NCI-H345 (cell line): ENCODE results near the gene STRA6.

ENCODE experiments used
- DNase-seq: peaks from one replicate; lab custom pipeline; 2025; lab: John Stamatoyannopoulos, UW

The STRA6 gene

DNA sequence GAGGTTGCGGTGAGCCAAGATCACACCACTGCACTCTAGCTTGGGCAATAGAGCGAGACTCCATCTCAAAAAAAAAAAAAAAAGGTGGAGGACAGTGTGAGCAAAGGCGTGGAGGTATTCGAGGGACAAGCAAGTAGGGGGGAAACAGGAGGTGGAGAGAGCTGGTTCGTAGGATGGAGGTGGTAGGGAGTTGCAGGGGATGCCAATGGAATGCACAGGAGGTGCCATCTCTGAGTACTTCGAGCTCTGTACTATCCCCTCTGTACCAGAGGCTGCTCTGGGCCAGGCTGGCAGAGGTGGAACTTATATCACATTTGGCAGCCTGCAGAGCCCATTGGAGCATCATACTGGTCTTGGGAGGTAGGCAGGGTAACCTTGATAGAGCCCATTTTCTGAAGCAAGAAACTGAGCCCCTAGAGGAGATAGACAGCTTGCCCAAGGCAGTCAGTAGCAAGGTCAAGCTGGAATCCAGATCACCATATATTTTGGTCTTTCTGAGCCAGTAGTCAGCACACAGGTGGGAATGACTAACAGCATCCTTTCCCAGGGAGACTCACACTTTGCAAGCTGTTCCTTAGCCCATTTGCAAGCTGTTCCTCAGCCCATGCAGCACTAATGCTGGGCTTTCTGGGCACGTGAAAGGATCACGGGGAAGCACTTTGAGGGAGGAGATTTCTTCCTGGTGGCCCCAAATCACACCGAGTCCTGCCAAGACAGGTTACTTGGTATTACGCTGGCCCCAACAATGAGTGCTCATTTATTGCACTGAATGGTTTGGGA lies 24.4 kb upstream of the STRA6 start:
- no peak for DNase-seq

DNA sequence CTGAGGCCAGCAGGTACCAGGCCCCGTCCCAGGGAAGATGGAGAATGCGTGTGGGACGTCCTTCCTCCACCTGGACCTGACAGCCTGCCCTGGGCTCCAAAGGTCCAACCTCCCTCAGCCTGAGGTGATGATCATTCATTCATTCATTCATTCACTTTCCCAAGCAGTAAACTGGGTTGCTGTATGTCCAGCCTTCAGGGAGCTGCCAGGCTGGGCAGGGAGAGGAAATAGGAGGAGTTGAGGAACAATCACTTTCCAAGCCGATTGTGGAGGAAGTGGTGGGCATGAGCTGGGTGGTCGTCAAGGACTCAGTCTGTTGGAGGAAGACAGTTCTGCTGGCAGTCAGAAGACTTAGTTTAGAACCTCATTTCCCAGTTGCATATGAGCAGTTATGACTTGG lies 23.3 kb upstream of the STRA6 start:
- no peak for DNase-seq

DNA sequence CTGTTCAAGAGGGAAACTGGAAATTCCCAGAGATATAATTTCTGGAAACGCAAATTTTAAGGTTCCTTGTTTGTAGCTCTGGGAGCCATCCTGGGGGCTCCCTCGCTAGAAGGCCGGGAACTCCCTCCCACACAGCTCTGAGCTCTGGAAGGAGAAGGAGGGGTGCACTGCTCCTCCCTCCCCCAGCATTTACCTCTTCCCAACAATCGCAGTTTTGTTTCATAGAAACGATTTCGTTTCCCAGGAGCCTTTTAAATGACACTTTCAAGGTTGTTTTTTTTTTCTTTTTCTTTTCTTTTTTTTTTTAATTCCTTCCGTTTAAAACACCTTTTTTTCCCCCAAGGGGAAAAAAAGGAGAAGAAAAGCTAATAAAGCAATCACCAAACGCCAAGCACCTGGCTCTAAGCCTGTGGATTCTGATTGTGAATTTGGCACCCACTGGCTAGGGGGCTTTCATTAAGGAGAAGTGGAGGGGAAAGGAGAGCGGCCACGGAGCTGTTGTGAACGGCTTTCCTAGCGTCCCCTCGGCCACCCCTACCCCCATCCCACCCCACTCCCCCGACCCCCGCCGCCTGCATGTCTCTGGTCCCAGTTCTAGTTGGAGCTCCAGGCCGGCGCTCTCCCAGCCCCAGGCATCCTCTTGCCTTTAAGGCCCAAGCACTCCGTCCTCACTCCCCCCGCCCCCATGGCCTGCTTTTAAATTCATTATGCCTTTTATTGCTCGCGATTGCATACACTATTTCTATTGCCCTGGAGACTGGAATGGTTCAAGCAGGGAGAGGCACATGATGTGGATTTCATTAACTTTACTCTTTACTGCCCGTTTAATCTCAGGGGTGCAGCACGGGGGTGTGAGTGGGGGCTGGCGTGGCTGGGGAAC lies 19.9 kb upstream of the STRA6 start:
- no peak for DNase-seq

DNA sequence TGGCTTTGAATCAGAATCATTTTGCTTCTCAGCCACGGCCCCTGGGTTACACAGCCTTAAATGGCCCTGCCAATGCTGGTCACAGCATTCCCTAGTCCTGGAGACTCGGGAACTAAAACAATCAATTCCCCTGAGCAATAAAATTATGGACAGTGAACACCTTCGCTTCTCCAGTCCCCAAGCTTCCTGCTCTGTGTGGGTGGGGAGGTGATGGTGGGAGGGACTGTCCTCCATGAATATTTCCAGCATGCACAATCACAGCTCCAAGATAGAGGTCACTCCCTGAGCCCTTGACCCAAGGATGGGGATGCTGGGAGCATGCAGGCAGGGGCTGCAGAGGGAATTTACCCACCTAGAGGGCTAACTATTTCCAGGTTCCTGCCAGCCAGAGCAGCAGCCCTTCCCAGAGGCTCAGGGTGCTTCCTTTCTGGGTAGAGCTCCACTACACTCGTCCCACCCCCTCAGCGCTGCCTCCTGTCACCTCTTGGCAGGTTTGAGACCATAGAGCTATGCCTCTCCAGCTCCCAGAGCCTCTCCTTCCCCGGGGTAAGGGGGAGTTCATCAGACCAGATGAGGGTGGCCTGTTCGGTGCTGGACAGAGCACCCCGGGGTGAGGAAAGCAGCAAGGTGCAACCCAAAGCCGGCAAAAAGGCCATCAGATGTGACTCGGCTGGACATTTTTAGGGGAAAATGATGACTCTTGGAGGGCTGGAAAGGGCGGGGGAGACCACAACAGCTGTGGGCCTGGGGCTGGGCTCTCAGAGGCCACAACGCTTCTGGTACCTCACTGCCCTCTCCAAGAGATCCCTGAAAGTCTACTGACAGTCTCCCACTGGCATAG lies 19.0 kb upstream of the STRA6 start:
- no peak for DNase-seq

DNA sequence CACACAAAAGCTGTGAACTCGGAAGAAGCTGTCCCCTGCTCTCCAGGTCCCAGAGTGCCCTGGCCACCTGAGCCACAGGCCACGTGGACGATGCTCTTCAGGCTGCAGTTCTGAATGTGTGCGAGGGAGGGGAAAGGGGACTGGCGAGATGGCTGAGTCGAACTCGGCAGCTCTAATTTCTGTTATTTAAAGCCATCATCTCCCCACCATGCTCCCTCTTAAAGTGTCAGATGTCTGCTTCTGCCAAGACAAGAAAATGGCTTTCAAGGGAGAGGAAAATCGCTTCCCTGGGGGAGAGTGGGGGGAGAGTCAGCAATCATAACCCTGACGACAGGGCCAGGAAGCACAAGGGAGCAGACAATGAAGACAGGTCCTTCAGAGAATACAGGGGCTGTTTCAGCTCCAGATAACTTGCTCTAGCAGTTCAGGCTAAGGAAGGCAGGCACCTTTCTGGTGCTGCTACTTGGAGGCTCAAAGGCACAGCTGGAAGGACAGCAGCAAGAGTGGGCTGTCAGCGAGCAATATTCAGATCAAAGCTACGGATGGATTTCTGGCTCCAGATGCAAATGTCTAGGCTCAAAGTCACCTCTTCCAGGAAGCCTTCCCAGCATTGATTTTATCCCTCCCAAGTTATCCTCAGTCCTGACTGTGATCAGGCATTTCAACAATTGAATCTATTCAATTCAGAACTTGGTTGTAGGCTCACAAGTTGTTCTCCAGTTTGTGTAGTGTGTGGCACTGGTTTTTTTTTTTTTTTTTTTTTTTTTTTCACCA lies 18.1 kb upstream of the STRA6 start:
- no peak for DNase-seq

DNA sequence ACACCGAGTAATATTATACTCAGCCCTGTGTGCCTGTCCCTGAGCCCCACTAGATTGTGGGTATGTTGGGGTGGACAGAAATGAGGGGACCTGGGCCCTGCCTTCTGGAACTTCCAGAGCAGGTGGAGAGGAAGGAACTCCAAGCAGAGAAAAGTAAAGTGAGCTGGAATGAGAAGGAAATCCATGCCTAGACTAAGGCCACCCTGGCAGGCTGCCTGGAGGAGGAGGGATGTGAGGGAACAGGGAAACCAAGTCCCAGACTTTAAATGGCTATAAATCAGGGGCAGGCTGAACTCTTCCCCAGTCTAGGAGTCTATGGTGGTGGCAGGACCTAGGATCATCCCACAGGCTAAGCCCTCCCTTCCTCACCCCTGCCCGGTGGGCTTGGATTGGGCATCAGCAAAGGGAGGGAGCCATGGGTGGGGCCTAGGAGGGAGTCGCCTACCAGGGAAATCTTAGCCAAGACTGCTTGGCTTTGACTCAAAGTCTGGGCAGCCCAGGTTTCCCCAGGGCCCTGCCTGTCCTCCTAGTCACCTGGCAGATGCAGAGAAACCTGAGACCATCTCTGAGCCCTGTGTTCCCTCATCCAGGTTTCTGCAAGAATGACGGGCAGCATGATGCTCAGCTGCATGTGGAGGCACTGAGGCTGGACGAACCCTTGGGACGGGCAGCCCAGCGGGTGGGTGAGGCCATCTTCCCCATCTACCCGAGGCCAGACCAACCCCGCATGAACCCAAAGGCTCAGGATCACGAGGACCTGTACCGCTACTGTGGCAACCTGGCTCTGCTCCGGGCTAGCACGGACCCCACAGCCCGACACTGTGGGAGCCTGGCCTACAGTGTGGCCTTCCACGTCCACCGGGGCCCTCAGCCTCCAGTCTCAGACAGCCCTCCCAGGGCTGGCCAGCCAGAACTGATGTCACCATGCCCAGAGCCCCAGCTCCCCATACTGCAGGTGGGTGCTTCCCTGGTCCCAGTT lies 15.6 kb upstream of the STRA6 start:
- no peak for DNase-seq

DNA sequence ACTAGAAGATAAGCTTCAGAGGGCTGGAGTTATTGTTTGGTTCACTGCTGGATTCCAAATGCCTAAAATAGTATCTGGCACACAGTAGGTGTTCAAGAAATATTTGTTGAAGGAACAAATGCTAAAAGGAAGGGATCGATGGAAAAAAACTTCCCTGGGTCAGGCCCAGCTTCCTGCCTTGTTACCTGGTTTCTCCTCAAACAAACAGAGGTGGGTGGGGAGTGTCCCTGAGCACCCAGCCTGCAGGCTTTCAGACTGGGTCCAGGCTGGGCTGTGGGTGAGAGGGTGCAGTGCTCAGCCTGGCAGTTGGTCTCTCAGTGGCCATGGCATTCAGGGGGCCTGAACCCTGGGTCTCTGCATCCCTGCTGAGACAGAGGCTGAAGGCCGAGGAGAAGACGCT lies 14.4 kb upstream of the STRA6 start:
- DNase-seq = no peak

DNA sequence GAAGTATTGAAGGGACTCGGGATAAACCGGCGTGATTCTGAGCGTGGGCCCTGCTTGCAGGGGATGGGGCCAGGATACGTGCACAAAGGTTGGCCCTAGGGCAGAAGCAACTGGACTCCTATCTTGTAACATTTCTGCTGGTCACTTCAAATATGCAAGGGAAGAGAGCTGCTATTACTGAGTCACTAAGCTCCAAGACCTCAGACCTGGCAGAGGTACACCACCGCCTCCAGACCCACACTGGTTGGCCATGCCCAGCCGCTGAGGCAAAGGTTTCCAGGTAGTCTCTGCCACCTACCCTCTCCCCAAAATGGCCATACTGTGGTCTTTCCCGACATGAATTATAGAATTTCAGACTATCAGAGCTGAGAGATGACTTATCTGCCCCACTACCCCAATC lies 13.4 kb upstream of the STRA6 start:
- no peak for DNase-seq

DNA sequence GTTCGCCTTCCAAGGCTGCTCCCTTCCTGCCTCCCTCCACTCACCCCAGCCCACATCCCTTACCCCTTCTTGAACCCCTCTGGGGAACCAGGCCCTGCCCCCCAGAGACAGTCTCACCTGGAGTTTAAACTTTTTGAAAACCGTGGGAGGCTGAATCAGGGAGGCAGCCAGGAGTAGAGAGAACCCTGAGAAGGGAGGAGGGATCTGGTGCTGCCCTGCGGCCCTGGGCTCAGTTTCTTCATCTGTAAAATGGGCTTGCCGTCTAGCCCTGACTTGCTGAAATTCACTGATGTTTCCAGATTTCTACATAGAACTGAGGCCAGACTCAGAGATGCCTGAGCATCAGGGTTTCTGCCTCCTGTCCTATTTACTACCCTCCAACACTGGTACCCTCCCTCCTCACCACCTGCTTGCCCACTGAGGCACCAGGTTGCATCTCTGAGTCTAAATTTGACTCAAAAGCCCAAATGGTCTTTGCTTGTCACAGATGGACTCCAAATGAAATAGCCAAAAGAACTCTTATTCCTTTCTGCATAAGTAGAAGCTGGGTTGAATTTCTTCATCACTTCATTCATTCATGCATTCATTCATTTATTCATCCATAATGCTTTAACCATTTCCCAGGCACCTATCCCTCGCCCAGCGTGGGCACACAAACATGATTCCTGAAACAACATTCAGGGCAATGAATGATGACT lies 11.9 kb upstream of the STRA6 start:
- DNase-seq = no peak

DNA sequence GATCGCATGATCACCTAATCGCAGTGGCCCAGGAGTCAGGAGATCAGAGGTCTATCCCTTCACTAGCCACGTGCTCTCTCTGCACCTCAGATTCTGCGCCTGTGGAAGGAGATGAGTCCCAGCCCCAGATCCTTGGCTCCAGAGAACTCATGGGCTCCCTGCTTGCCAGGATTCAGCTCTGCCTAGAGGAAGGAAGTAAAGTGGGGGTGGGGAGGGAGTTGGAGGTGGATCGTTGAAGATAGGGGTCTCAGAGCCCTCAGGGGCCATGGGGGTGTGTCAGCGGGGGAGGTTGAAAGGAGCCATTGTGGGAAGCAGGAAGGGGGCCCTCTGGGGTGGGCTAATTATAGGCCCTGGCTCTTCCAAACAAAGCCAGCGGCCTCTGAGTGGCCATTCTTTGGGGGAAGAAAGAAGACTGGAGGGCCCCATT lies 11.3 kb upstream of the STRA6 start:
- no peak for DNase-seq

DNA sequence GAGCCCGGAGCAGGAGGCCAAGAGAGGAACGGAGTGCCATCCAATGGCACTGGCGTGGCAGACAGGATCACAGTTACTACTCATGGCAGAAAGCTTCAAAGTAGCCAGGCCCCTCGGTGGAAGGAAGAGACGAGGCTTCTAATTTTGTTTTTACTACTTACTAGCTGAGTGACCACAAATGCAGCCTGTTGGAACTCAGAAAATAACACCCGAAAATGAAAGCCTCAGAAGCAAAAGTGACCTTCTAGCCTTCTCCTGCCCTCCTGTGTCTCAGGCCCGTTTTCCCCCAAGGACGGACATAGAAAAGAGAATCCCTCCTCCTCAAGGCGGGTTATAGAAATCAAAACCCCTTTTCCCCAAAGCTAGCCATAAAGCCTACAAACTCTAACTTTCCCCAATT lies 9.9 kb upstream of the STRA6 start:
- DNase-seq = no peak

DNA sequence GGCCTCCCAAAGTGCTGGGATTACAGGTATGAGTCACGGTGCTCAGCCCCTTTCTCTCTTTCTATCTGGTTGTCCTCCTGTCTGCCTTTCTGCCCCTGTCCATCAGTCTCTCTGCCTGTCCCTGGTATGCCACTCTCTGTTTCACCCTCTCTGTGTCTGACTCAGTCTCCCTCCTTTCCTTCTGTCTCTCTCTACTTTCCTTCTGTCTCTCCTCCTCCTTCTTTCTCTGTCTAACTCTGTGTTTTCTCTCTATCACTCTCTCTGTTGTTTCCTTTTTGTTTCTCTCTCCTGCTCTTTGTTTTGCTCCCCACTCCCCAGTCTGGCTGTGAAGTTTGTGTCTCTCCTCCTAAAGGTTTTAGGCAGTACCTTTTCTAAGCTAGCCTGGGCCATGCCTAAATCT lies 9.1 kb upstream of the STRA6 start:
- no peak for DNase-seq

DNA sequence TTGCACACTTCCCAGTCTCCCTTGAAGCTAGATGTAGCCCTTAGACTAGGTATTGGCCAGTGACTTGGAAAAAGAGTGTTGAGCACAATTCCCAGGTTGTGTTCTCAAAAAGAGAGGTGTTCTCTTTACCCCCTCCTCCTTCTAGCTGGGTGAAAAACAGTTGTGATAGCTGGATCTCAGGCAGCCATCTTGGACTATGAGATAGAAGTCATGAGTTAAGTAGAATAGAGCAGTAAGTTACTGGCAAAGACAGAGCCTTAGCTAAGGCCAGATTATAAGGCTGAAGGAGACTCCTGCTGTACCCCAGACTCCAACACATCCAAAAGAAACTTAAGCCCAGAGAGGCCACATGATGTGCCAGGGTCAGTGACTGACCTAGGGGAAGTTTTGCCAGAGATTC lies 8.1 kb upstream of the STRA6 start:
- no peak for DNase-seq

DNA sequence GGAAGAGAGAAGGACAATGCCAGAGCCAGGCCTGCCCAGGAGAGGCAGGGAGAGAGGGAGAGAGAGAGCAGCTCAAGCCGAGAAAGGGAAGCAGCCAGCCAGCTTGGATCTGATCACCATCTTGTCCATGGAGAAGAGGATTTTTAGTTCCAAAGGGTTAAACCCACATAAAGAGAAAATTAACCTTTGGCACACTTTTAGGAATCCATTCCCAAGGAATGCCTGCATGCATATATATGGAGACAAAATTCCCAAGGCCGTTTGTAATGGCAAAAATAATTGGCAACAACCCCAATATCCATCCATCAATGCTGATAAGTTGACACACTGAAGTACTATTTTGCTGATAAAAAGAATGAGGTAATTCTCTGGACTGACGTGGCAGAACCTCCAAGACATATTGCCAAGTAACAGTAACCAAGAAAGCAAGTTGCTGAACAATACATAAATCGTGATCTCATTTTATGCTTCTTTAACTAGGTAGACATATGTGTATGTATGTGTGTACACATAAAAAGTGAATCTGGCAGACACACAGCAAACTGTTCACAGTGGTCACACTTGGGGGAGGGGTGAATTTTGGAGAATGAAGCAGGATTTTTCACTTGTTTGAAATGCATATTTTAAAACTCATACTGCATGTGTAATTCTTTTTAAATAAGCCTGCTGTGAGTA lies 7.5 kb upstream of the STRA6 start:
- DNase-seq = no peak

DNA sequence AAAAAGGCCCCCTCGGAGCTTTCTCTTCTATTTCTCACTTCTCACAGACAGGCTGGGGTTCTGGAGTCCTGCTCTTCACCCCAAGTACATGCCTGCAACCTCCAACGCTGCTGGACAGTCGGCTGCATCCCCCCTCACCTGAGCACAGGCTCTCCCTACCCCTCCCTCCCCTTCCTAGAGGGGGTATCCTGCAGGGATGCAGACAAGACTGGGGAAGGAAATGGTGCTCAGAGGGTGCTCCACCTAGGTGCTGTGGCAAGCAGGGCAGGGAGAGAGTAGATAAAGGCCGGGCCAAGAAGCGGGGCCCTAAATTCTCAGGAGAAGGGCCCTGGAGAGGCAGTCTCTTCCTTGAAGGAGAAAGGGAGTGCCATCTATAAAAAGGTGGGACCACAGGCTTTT lies 7.0 kb upstream of the STRA6 start:
- no peak for DNase-seq

DNA sequence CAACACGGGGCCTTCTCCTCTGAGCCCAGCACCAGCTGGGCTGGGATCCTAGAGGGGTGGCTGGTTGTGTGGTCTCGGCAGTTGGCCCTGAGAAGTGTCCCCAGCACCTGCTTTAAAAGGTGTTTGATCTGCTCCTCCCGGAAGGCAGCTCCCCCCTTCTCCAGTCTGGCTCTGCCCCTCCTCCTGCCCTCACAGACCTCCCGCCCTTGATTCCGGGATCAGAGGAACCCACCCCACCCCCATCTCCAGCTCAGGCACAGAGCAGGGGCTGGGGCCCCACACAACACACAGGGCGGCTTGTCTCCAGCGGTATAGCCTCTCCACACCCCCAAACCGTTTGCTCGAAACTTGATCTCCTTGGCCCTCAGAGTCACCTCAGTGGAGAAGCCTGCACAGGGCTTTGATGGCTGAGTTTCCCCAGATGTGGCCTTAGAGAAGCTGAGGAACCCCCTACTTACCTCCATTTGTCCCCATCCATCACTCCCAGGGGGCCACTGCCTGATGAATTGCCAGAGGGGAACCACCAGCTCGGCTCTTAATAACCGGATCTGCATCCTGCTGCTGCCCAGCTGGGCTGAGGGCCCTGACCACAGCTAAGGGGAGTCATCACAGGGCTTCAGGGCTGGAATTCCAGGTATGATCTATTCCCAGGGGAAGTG lies 6.4 kb upstream of the STRA6 start:
- no peak for DNase-seq

DNA sequence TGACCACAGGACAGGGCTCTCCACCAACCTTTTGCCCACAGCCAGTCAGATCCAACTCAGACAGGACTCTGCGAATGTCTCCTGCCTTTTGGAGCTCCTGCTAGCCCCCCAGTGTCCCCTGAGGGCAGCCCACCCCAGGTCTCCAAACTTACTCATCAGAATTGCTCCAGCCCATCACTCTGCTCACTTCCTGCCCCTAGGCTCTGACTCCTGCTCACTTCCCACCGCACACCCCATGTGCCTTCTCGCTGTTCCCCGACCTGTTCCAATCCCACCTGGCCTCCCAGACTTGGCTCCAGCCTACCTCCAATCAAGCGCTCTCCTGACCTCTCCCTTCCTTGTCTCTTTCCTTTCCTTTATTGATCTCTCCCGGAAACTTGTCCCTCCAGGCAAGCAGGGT lies 5.9 kb upstream of the STRA6 start:
- DNase-seq = no peak

DNA sequence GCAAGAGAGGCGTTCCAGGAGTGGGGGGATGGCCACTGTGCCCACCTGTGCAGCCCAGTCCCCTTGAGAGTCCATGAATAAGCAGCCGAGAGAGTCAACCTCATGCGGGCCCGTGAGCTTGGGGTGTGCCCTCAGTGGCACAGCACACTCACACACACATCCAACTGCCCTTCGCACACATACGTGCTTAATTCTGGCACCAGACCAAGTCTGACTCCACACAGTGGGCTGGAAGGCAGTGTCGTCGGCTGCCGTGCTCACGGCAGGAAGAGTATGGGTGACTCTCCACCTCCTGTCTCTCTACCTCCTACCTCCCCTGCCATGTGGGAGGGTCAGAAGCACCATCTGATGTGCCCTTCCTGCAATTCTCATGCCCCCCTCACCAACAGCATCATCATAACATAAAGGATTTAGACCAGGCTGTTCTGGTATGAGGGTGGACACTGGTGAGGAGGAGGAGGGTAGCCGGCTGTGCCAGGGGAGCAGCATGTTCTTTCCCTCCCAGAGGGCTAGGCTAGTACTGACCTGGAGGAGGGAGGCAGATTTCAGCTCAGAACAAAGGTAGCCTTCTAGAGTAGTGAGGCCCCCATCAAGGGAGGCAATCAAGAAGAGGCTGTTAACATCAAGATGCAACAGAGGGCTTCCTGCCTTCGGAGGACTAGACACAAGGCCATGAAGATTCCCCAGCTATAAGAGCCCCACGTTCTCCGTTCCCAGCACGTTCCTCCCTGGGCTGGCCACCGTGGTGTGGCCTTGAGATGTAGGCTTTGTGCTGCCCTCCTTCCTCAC lies 5.3 kb upstream of the STRA6 start:
- DNase-seq = no peak
